ENCODE results near the gene KMT2A. TPM values are rescaled to one million over a fixed set of nuclear protein-coding genes. Genes with fewer than 3 reads are reported as not detected.

The KMT2A gene
- total and polyA plus RNA-seq, 2 donors = 11.4 to 17.7 TPM

DNA sequence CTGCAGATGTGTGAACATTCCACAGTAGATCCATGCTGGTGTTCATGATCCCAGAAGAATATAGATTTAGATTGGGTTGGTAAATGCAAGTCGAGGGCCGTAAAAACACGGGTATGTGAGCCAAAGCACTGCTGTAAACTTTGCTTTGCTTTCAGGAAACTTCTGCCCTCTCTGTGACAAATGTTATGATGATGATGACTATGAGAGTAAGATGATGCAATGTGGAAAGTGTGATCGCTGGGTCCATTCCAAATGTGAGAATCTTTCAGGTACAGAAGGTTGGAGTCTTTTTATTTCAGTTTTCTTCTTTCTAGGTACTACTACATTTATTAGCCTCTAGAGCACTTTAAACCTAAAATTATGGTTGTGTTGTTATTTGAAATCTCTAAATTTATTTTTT lies 54.7 kb downstream of the KMT2A start:
- no peaks in the 10 kb centered on the region for H3K27me3 ChIP-seq (ENCODE audit: control insufficient read depth in 2 of 2, insufficient read depth in 1 of 2, low read length in 1 of 2)
- 96% methylated on average over 4 of the region's 4 CpGs for WGBS
- H3K9me3 ChIP-seq (ENCODE audit: control insufficient read depth in 2 of 2, insufficient read depth in 1 of 2, low read length in 1 of 2) = no peaks in the 10 kb centered on the region
- peaks cover 41 to 79% of the 10 kb centered on the region in 2 donors for H3K36me3 ChIP-seq (ENCODE audit: control insufficient read depth in 2 of 2, insufficient read depth in 2 of 2, low read length in 1 of 2)
- H3K4me3 ChIP-seq (ENCODE audit: low read length in 2 of 2) = no peak overlapping the region
- peaks cover 0 to 2% of the 10 kb centered on the region in 2 donors for H3K4me1 ChIP-seq (ENCODE audit: control insufficient read depth in 2 of 2, insufficient read depth in 2 of 2, low read length in 2 of 2)
- H3K27ac ChIP-seq (ENCODE audit: low read depth in 1 of 2, low read length in 1 of 2) = no peak overlapping the region
- no peak for DNase-seq (ENCODE audit: low read depth in 6 of 9, low spot score in 9 of 9)

DNA sequence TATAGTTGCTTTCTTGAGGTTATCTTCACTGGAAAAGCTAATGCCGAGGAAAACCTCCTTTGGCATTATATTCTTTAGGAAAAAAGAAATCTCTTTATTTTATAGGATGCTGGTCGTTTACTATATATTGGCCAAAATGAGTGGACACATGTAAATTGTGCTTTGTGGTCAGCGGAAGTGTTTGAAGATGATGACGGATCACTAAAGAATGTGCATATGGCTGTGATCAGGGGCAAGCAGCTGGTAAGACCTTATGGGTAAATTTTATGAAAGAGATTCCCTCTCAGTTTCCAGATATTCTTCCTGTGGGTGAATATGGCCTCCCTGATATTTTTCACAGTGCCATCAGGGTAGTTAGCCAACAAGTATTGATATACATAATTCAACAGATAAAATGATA lies 61.5 kb downstream of the KMT2A start:
- Histone ChIP-seq H3K9me3 (ENCODE audit: control insufficient read depth in 2 of 2, insufficient read depth in 1 of 2, low read length in 1 of 2) (no peaks in the 10 kb centered on the region), H3K4me3 (ENCODE audit: low read length in 2 of 2) (no peak overlapping the region), H3K4me1 (ENCODE audit: control insufficient read depth in 2 of 2, insufficient read depth in 2 of 2, low read length in 2 of 2) (peaks cover 0 to 2% of the 10 kb centered on the region in 2 donors), H3K36me3 (ENCODE audit: control insufficient read depth in 2 of 2, insufficient read depth in 2 of 2, low read length in 1 of 2) (peaks cover 64 to 93% of the 10 kb centered on the region in 2 donors), H3K27ac (ENCODE audit: low read depth in 1 of 2, low read length in 1 of 2) (no peak overlapping the region), H3K27me3 (ENCODE audit: control insufficient read depth in 2 of 2, insufficient read depth in 1 of 2, low read length in 1 of 2) (no peaks in the 10 kb centered on the region)
- DNase-seq (ENCODE audit: low read depth in 6 of 9, low spot score in 9 of 9) = no peak
- 98% methylated on average over 4 of the region's 4 CpGs for WGBS

DNA sequence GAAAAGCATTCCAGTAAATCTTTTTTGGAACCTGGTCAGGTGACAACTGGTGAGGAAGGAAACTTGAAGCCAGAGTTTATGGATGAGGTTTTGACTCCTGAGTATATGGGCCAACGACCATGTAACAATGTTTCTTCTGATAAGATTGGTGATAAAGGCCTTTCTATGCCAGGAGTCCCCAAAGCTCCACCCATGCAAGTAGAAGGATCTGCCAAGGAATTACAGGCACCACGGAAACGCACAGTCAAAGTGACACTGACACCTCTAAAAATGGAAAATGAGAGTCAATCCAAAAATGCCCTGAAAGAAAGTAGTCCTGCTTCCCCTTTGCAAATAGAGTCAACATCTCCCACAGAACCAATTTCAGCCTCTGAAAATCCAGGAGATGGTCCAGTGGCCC lies 66.9 kb downstream of the KMT2A start:
- no peak overlapping the region for H3K4me3 ChIP-seq (ENCODE audit: low read length in 2 of 2)
- no peaks in the 10 kb centered on the region for H3K9me3 ChIP-seq (ENCODE audit: control insufficient read depth in 2 of 2, insufficient read depth in 1 of 2, low read length in 1 of 2)
- no peaks in the 10 kb centered on the region for H3K4me1 ChIP-seq (ENCODE audit: control insufficient read depth in 2 of 2, insufficient read depth in 2 of 2, low read length in 2 of 2)
- WGBS = 89% methylated on average over 3 of the region's 3 CpGs
- H3K36me3 ChIP-seq (ENCODE audit: control insufficient read depth in 2 of 2, insufficient read depth in 2 of 2, low read length in 1 of 2) = peaks cover 87 to 97% of the 10 kb centered on the region in 2 donors
- no peaks in the 10 kb centered on the region for H3K27me3 ChIP-seq (ENCODE audit: control insufficient read depth in 2 of 2, insufficient read depth in 1 of 2, low read length in 1 of 2)
- no peak overlapping the region for H3K27ac ChIP-seq (ENCODE audit: low read depth in 1 of 2, low read length in 1 of 2)
- DNase-seq (ENCODE audit: low read depth in 6 of 9, low spot score in 9 of 9) = no peak

DNA sequence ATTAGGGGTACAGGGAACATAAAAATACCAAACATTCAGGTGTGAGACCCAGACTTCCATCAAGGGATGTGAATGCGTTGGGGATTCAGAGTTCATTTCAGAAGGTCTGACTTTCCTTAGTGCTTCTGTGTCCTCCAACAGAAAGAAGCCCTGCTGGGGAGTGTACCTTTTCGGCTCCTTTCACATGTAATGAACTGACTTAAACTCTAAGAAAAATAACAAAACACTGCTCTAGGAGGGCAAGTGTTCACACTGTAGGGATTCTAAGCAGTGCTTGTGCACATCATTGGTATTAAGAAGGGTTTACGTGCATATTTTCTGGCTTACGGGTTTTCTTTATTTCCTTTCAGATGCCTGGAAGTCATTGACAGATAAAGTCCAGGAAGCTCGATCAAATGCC lies 75.3 kb downstream of the KMT2A start:
- Histone ChIP-seq H3K4me1 (ENCODE audit: control insufficient read depth in 2 of 2, insufficient read depth in 2 of 2, low read length in 2 of 2) (no peaks in the 10 kb centered on the region), H3K36me3 (ENCODE audit: control insufficient read depth in 2 of 2, insufficient read depth in 2 of 2, low read length in 1 of 2) (peaks cover 69 to 93% of the 10 kb centered on the region in 2 donors), H3K27me3 (ENCODE audit: control insufficient read depth in 2 of 2, insufficient read depth in 1 of 2, low read length in 1 of 2) (no peaks in the 10 kb centered on the region), H3K27ac (ENCODE audit: low read depth in 1 of 2, low read length in 1 of 2) (no peak overlapping the region), H3K9me3 (ENCODE audit: control insufficient read depth in 2 of 2, insufficient read depth in 1 of 2, low read length in 1 of 2) (no peaks in the 10 kb centered on the region), H3K4me3 (ENCODE audit: low read length in 2 of 2) (no peak overlapping the region)
- DNase-seq (ENCODE audit: low read depth in 6 of 9, low spot score in 9 of 9) = no peak
- WGBS = over 99% methylated on average over 5 of the region's 5 CpGs

DNA sequence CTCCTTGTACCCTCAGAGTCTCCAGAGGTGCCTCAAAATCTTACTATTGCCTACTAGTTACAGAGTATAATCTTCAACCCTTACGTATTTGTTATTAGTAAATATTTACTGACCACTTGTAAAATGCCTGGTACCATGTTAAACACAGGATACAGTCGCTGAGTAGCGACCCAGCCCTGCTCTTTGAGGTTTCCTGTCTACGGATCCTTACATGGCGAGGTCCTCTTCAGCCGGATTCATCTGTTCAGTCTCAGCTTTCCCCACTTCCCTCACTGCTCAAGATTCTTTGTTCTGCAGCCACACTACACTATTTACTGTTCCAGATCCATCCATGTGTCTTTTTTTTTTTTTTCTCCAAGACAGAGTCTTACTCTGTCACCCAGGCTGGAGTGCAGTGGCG lies 77.8 kb downstream of the KMT2A start:
- no peak overlapping the region for H3K4me3 ChIP-seq (ENCODE audit: low read length in 2 of 2)
- WGBS = 39% methylated on average over 7 of the region's 7 CpGs
- H3K27me3 ChIP-seq (ENCODE audit: control insufficient read depth in 2 of 2, insufficient read depth in 1 of 2, low read length in 1 of 2) = no peaks in the 10 kb centered on the region
- H3K27ac ChIP-seq (ENCODE audit: low read depth in 1 of 2, low read length in 1 of 2) = no peak overlapping the region
- H3K4me1 ChIP-seq (ENCODE audit: control insufficient read depth in 2 of 2, insufficient read depth in 2 of 2, low read length in 2 of 2) = no peaks in the 10 kb centered on the region
- DNase-seq (ENCODE audit: low read depth in 6 of 9, low spot score in 9 of 9) = no peak
- H3K9me3 ChIP-seq (ENCODE audit: control insufficient read depth in 2 of 2, insufficient read depth in 1 of 2, low read length in 1 of 2) = no peaks in the 10 kb centered on the region
- peaks cover 57 to 90% of the 10 kb centered on the region in 2 donors for H3K36me3 ChIP-seq (ENCODE audit: control insufficient read depth in 2 of 2, insufficient read depth in 2 of 2, low read length in 1 of 2)

DNA sequence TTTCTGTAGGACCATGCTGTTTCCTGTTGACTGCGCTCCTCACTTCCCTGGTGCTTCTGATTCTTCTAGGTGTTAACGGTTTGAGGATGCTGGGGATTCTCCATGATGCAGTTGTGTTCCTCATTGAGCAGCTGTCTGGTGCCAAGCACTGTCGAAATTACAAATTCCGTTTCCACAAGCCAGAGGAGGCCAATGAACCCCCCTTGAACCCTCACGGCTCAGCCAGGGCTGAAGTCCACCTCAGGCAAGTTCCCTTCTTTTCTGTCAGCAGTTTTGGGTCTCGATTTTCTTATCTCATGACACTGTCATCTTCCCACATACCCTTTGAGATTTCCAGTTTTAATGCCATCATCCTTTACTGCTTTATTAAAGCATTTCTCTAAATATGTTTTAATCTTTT lies 83.3 kb downstream of the KMT2A start:
- WGBS = 97% methylated on average over 6 of the region's 6 CpGs
- Histone ChIP-seq H3K27ac (ENCODE audit: low read depth in 1 of 2, low read length in 1 of 2) (no peak overlapping the region), H3K27me3 (ENCODE audit: control insufficient read depth in 2 of 2, insufficient read depth in 1 of 2, low read length in 1 of 2) (no peaks in the 10 kb centered on the region), H3K9me3 (ENCODE audit: control insufficient read depth in 2 of 2, insufficient read depth in 1 of 2, low read length in 1 of 2) (no peaks in the 10 kb centered on the region), H3K4me3 (ENCODE audit: low read length in 2 of 2) (no peak overlapping the region), H3K36me3 (ENCODE audit: control insufficient read depth in 2 of 2, insufficient read depth in 2 of 2, low read length in 1 of 2) (peaks cover 59 to 91% of the 10 kb centered on the region in 2 donors), H3K4me1 (ENCODE audit: control insufficient read depth in 2 of 2, insufficient read depth in 2 of 2, low read length in 2 of 2) (peaks cover 2 to 6% of the 10 kb centered on the region in 2 donors)
- DNase-seq (ENCODE audit: low read depth in 6 of 9, low spot score in 9 of 9) = no peak

DNA sequence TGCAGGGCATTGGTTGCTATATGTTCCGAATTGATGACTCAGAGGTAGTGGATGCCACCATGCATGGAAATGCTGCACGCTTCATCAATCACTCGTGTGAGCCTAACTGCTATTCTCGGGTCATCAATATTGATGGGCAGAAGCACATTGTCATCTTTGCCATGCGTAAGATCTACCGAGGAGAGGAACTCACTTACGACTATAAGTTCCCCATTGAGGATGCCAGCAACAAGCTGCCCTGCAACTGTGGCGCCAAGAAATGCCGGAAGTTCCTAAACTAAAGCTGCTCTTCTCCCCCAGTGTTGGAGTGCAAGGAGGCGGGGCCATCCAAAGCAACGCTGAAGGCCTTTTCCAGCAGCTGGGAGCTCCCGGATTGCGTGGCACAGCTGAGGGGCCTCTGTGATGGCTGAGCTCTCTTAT lies 85.6 kb downstream of the KMT2A start:
- H3K27ac ChIP-seq (ENCODE audit: low read depth in 1 of 2, low read length in 1 of 2) = no peak overlapping the region
- 94% methylated on average over 13 of the region's 13 CpGs for WGBS

DNA sequence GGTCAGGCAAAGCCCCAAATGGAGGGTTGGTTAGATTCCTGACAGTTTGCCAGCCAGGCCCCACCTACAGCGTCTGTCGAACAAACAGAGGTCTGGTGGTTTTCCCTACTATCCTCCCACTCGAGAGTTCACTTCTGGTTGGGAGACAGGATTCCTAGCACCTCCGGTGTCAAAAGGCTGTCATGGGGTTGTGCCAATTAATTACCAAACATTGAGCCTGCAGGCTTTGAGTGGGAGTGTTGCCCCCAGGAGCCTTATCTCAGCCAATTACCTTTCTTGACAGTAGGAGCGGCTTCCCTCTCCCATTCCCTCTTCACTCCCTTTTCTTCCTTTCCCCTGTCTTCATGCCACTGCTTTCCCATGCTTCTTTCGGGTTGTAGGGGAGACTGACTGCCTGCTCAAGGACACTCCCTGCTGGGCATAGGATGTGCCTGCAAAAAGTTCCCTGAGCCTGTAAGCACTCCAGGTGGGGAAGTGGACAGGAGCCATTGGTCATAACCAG lies 86.3 kb downstream of the KMT2A start:
- DNase-seq (ENCODE audit: low read depth in 6 of 9, low spot score in 9 of 9) = no peak

More for the DNA sequence above, 85.6 kb downstream of the KMT2A start:
- peaks cover 2 to 9% of the 10 kb centered on the region in 2 donors for H3K4me1 ChIP-seq (ENCODE audit: control insufficient read depth in 2 of 2, insufficient read depth in 2 of 2, low read length in 2 of 2)
- no peak for DNase-seq (ENCODE audit: low read depth in 6 of 9, low spot score in 9 of 9)
- H3K27me3 ChIP-seq (ENCODE audit: control insufficient read depth in 2 of 2, insufficient read depth in 1 of 2, low read length in 1 of 2) = no peaks in the 10 kb centered on the region
- H3K9me3 ChIP-seq (ENCODE audit: control insufficient read depth in 2 of 2, insufficient read depth in 1 of 2, low read length in 1 of 2) = no peaks in the 10 kb centered on the region
- H3K4me3 ChIP-seq (ENCODE audit: low read length in 2 of 2) = no peak overlapping the region
- peaks cover 52 to 72% of the 10 kb centered on the region in 2 donors for H3K36me3 ChIP-seq (ENCODE audit: control insufficient read depth in 2 of 2, insufficient read depth in 2 of 2, low read length in 1 of 2)

DNA sequence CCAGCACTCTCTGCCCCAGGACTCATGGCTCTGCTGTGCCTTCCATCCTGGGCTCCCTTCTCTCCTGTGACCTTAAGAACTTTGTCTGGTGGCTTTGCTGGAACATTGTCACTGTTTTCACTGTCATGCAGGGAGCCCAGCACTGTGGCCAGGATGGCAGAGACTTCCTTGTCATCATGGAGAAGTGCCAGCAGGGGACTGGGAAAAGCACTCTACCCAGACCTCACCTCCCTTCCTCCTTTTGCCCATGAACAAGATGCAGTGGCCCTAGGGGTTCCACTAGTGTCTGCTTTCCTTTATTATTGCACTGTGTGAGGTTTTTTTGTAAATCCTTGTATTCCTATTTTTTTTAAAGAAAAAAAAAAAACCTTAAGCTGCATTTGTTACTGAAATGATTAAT lies 88.1 kb downstream of the KMT2A start:
- H3K36me3 ChIP-seq (ENCODE audit: control insufficient read depth in 2 of 2, insufficient read depth in 2 of 2, low read length in 1 of 2) = peaks cover 48 to 53% of the 10 kb centered on the region in 2 donors
- H3K27ac ChIP-seq (ENCODE audit: low read depth in 1 of 2, low read length in 1 of 2) = no peak overlapping the region
- no peaks in the 10 kb centered on the region for H3K9me3 ChIP-seq (ENCODE audit: control insufficient read depth in 2 of 2, insufficient read depth in 1 of 2, low read length in 1 of 2)
- no peak for DNase-seq (ENCODE audit: low read depth in 6 of 9, low spot score in 9 of 9)
- no peak overlapping the region for H3K4me3 ChIP-seq (ENCODE audit: low read length in 2 of 2)
- H3K4me1 ChIP-seq (ENCODE audit: control insufficient read depth in 2 of 2, insufficient read depth in 2 of 2, low read length in 2 of 2) = peaks cover 2 to 12% of the 10 kb centered on the region in 2 donors
- no peaks in the 10 kb centered on the region for H3K27me3 ChIP-seq (ENCODE audit: control insufficient read depth in 2 of 2, insufficient read depth in 1 of 2, low read length in 1 of 2)

More for the DNA sequence above, 86.3 kb downstream of the KMT2A start:
- Histone ChIP-seq H3K4me3 (ENCODE audit: low read length in 2 of 2) (no peak overlapping the region), H3K27ac (ENCODE audit: low read depth in 1 of 2, low read length in 1 of 2) (no peak overlapping the region), H3K9me3 (ENCODE audit: control insufficient read depth in 2 of 2, insufficient read depth in 1 of 2, low read length in 1 of 2) (no peaks in the 10 kb centered on the region), H3K27me3 (ENCODE audit: control insufficient read depth in 2 of 2, insufficient read depth in 1 of 2, low read length in 1 of 2) (no peaks in the 10 kb centered on the region), H3K36me3 (ENCODE audit: control insufficient read depth in 2 of 2, insufficient read depth in 2 of 2, low read length in 1 of 2) (peaks cover 49 to 68% of the 10 kb centered on the region in 2 donors), H3K4me1 (ENCODE audit: control insufficient read depth in 2 of 2, insufficient read depth in 2 of 2, low read length in 2 of 2) (peaks cover 2 to 9% of the 10 kb centered on the region in 2 donors)
- 86% methylated on average over 6 of the region's 6 CpGs for WGBS
